DND-41 (cell line): Measurements from ENCODE around the gene GYPC.

Experiments
- EZH2 ChIP-seq: IDR thresholded peaks from 3 replicates; pipeline ENCODE4 v1.6.1; 2012; ENCODE audit warnings: borderline replicate concordance, low read depth, mild to moderate bottlenecking, moderate library complexity, low read length, inconsistent platforms; ENCODE audit not compliant: severe bottlenecking
- TF ChIP-seq, protein P1 (sequence below): IDR thresholded peaks from 2 replicates; pipeline ENCODE4 v1.5.1; 2012; ENCODE audit warnings: borderline replicate concordance, low read length, moderate library complexity, mild to moderate bottlenecking; ENCODE audit not compliant: poor library complexity, severe bottlenecking; ENCODE audit errors: extremely low read depth

DNA sequence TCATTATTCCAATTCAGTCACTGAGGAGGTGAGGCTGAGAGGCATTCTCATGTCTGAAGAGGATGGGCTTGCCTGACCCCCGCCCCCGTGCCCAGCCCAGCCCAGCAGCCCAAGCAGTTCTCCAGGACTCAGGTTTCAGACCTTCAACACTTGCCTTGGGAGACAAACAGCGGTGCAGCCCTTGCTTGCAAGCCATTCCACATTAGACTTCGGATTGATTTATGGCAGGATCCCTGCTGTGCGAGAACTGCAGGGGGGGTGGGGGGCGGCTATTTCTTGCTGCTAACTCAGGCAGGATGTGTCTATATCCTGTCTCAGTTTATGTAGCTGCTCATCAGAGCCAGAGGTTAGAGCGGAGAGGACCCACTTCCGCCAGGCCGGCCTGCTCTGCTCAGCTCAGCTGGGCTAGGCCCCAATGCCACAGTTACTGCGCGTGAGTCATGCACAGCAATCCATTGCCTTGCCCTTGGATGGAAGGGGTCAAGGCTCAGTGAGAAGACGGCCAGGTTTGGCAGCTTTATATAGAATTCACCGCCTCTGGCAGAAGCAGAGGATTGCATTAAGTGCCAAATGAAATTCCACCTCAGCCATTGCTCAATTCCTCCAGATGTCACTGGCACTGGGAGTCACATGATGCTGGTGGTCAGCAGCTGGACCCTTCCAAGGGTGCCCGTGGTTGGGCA, 1.8 kb downstream of the GYPC start:
- TF ChIP-seq, protein P1, sequence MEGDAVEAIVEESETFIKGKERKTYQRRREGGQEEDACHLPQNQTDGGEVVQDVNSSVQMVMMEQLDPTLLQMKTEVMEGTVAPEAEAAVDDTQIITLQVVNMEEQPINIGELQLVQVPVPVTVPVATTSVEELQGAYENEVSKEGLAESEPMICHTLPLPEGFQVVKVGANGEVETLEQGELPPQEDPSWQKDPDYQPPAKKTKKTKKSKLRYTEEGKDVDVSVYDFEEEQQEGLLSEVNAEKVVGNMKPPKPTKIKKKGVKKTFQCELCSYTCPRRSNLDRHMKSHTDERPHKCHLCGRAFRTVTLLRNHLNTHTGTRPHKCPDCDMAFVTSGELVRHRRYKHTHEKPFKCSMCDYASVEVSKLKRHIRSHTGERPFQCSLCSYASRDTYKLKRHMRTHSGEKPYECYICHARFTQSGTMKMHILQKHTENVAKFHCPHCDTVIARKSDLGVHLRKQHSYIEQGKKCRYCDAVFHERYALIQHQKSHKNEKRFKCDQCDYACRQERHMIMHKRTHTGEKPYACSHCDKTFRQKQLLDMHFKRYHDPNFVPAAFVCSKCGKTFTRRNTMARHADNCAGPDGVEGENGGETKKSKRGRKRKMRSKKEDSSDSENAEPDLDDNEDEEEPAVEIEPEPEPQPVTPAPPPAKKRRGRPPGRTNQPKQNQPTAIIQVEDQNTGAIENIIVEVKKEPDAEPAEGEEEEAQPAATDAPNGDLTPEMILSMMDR = no peak
- no peak for TF ChIP-seq EZH2
